Muscle layer of duodenum (tissue), 2 donors: Measurements from ENCODE around the gene RPL22.

ENCODE experiments used
- H3K27ac ChIP-seq: one replicate; pipeline ENCODE4 v1.7.0; 2013; ENCODE audit warnings: mild to moderate bottlenecking, low read length
- H3K27me3 ChIP-seq: one replicate; pipeline ENCODE4 v1.7.0; 2013; ENCODE audit warnings: low read depth, mild to moderate bottlenecking, control low read depth, low read length
- H3K36me3 ChIP-seq, 2 donors: one replicate each; pipeline ENCODE4 v1.7.0; 2013; ENCODE audit warnings: low read length in 2 of 2, control low read depth in 1 of 2, mild to moderate bottlenecking in 1 of 2; ENCODE audit not compliant: insufficient read depth in 2 of 2, control insufficient read depth in 1 of 2
- H3K4me1 ChIP-seq, 2 donors: one replicate each; pipeline ENCODE4 v1.7.0; 2013; ENCODE audit warnings: low read length in 2 of 2, mild to moderate bottlenecking in 2 of 2, control low read depth in 1 of 2, moderate library complexity in 1 of 2; ENCODE audit not compliant: insufficient read depth in 2 of 2, control insufficient read depth in 1 of 2
- H3K4me3 ChIP-seq, 2 donors: one replicate each; pipeline ENCODE4 v1.7.0; 2013; ENCODE audit warnings: low read length in 2 of 2, low read depth in 1 of 2, mild to moderate bottlenecking in 1 of 2
- H3K9me3 ChIP-seq, 2 donors: one replicate each; pipeline ENCODE4 v1.7.0; 2013; ENCODE audit warnings: low read length in 2 of 2, control low read depth in 1 of 2, mild to moderate bottlenecking in 1 of 2; ENCODE audit not compliant: control insufficient read depth in 1 of 2
- donor health status: healthy.

Gene RPL22

GRCh38 chr1:6144175-6144574 lies 55.2 kb downstream of the RPL22 start:
- Histone ChIP-seq H3K27ac (no peak overlapping the region), H3K27me3 (peaks cover 13% of the 10 kb centered on the region)

GRCh38 chr1:6143395-6143794 lies 56.0 kb downstream of the RPL22 start:
- Histone ChIP-seq H3K4me1 (peaks cover 0 to 3% of the 10 kb centered on the region in 2 donors), H3K4me3 (no peak overlapping the region), H3K9me3 (no peaks in the 10 kb centered on the region), H3K36me3 (no peaks in the 10 kb centered on the region), H3K27ac (no peak overlapping the region), H3K27me3 (peaks cover 13% of the 10 kb centered on the region)

More at GRCh38 chr1:6144175-6144574, 55.2 kb downstream of the RPL22 start:
- Histone ChIP-seq H3K9me3 (no peaks in the 10 kb centered on the region), H3K4me3 (no peak overlapping the region), H3K4me1 (peaks cover 0 to 11% of the 10 kb centered on the region in 2 donors), H3K36me3 (no peaks in the 10 kb centered on the region)

GRCh38 chr1:6142734-6143133 lies 56.7 kb downstream of the RPL22 start:
- no peak overlapping the region for H3K4me3 ChIP-seq
- no peaks in the 10 kb centered on the region for H3K4me1 ChIP-seq
- H3K27ac ChIP-seq, result no peak overlapping the region
- no peaks in the 10 kb centered on the region for H3K9me3 ChIP-seq
- no peaks in the 10 kb centered on the region for H3K36me3 ChIP-seq
- H3K27me3 ChIP-seq, result peaks cover 7% of the 10 kb centered on the region

GRCh38 chr1:6142036-6142621 lies 57.3 kb downstream of the RPL22 start:
- Histone ChIP-seq H3K4me1 (no peaks in the 10 kb centered on the region), H3K27ac (no peak overlapping the region), H3K4me3 (no peak overlapping the region), H3K36me3 (no peaks in the 10 kb centered on the region), H3K9me3 (no peaks in the 10 kb centered on the region), H3K27me3 (peaks cover under 1% of the 10 kb centered on the region)

GRCh38 chr1:6141592-6141991 lies 57.8 kb downstream of the RPL22 start:
- Histone ChIP-seq H3K27ac (no peak overlapping the region), H3K4me1 (no peaks in the 10 kb centered on the region), H3K27me3 (no peaks in the 10 kb centered on the region), H3K9me3 (no peaks in the 10 kb centered on the region), H3K36me3 (no peaks in the 10 kb centered on the region), H3K4me3 (no peak overlapping the region)

GRCh38 chr1:6140413-6140812 lies 59.0 kb downstream of the RPL22 start:
- H3K27ac ChIP-seq, result no peak overlapping the region
- H3K4me3 ChIP-seq, result no peak overlapping the region
- H3K27me3 ChIP-seq, result no peaks in the 10 kb centered on the region
- H3K36me3 ChIP-seq, result no peaks in the 10 kb centered on the region
- H3K9me3 ChIP-seq, result no peaks in the 10 kb centered on the region
- H3K4me1 ChIP-seq, result no peaks in the 10 kb centered on the region

GRCh38 chr1:6137758-6138157 lies 61.6 kb downstream of the RPL22 start:
- H3K4me3 ChIP-seq, result no peak overlapping the region
- H3K27me3 ChIP-seq, result no peaks in the 10 kb centered on the region
- H3K4me1 ChIP-seq, result no peaks in the 10 kb centered on the region
- no peak overlapping the region for H3K27ac ChIP-seq
- H3K9me3 ChIP-seq, result no peaks in the 10 kb centered on the region
- H3K36me3 ChIP-seq, result no peaks in the 10 kb centered on the region

GRCh38 chr1:6136516-6137220 lies 62.7 kb downstream of the RPL22 start:
- Histone ChIP-seq H3K4me3 (no peak overlapping the region), H3K27ac (no peak overlapping the region), H3K9me3 (peaks cover 5 to 7% of the 10 kb centered on the region in 2 donors), H3K4me1 (no peaks in the 10 kb centered on the region), H3K36me3 (no peaks in the 10 kb centered on the region), H3K27me3 (no peaks in the 10 kb centered on the region)
